Loucy (cell line): Measurements from ENCODE around the gene KCTD6.

ENCODE experiments used
- CTCF ChIP-seq: fragments of 200-600 bp; sonication (generic); conservative IDR thresholded peaks from 2 replicates; pipeline ENCODE4 v1.5.1; 2014; ENCODE audit warnings: mild to moderate bottlenecking, antibody characterized with exemption, low read length
- EZH2phosphoT487 ChIP-seq: fragments of 200-600 bp; IDR thresholded peaks from 2 replicates; pipeline ENCODE4 v1.6.1; 2018; ENCODE audit warnings: antibody characterized with exemption, mild to moderate bottlenecking, moderate library complexity, borderline replicate concordance

- TF ChIP-seq CTCF = no peak
- TF ChIP-seq EZH2phosphoT487 = no peak
These were observed 30.2 kb downstream of the KCTD6 start for GRCh38 chr3:58521917-58522631.
